SK-MEL-5 (cell line): ENCODE results near the gene MYBPC1. TPM values are rescaled to one million over a fixed set of nuclear protein-coding genes. Genes with fewer than 3 reads are reported as not detected.

Source experiments
- small RNA-seq, 2 experiments: library from RNA; depleted of rRNA; stranded (forward); fragments of <200 nt; gene quantifications; one replicate each; pipeline ENCODE3, GENCODE V24; 2014
- total RNA-seq: library from RNA; depleted of rRNA; stranded (reverse); fragments of >200 nt; shearing (Covaris generic); gene quantifications from 2 replicates; pipeline ENCODE4 v1.2.3, GENCODE V29; 2014; rRNA removed

MYBPC1 gene
- total RNA-seq, 1 experiment from 2014 or later = not detected

Small RNA genes lying within 50 kb of the gene (small RNA-seq; reads per million reads assigned to genes)
- 0 reads per million in 2 experiments for gene RNY1P16

Other genes starting within 250 kb of the MYBPC1 start
- gene ARL1, start 187.2 kb upstream of the MYBPC1 start, total RNA-seq = 107 and 109 TPM in 2 replicates
- gene SPIC, start 119.6 kb upstream of the MYBPC1 start, total RNA-seq = not detected in 2 replicates
- 137 and 161 TPM in 2 replicates for gene CHPT1, start 102.7 kb downstream of the MYBPC1 start, total RNA-seq
- gene SYCP3, start 144.5 kb downstream of the MYBPC1 start, total RNA-seq = 0.29 and 0.63 TPM in 2 replicates
- gene GNPTAB, start 236.0 kb downstream of the MYBPC1 start, total RNA-seq = 108 and 110 TPM in 2 replicates